Stimulated activated naive CD8-positive, alpha-beta T cell treated with anti-CD3 and anti-CD28 coated beads, Interleukin-15, amount 100 ng/mL, for 72 hours (primary cell): ENCODE measurements around the gene KDM2B.

Source experiments
- ATAC-seq: fragments of 150-1000 bp; cut with Tn5 transposase; 2 replicates; pipeline ENCODE4 v1.10.0; 2021; ENCODE audit warnings: mild to moderate bottlenecking, moderate library complexity
- DNase-seq, 2 donors: peaks; one replicate each; pipeline ENCODE4 v3.0.0; 2021 to 2022
- H3K27ac Mint-ChIP-seq, 2 donors: one replicate each; pipeline ENCODE4 v1.8.0; 2022; ENCODE audit warnings: mild to moderate bottlenecking in 2 of 2, mixed read lengths in 2 of 2, moderate library complexity in 2 of 2
- H3K27me3 Mint-ChIP-seq: one replicate; pipeline ENCODE4 v1.8.0; 2022; ENCODE audit warnings: mixed read lengths
- H3K4me1 Mint-ChIP-seq: one replicate; pipeline ENCODE4 v1.8.0; 2022; ENCODE audit warnings: mild to moderate bottlenecking, mixed read lengths
- H3K4me3 Mint-ChIP-seq, 2 donors: one replicate each; pipeline ENCODE4 v1.8.0; 2022; ENCODE audit warnings: mild to moderate bottlenecking in 2 of 2, mixed read lengths in 2 of 2, moderate library complexity in 1 of 2
- H3K9me3 Mint-ChIP-seq, 2 donors: one replicate each; pipeline ENCODE4 v1.8.0; 2022; ENCODE audit warnings: mixed read lengths in 2 of 2

The KDM2B gene

DNA sequence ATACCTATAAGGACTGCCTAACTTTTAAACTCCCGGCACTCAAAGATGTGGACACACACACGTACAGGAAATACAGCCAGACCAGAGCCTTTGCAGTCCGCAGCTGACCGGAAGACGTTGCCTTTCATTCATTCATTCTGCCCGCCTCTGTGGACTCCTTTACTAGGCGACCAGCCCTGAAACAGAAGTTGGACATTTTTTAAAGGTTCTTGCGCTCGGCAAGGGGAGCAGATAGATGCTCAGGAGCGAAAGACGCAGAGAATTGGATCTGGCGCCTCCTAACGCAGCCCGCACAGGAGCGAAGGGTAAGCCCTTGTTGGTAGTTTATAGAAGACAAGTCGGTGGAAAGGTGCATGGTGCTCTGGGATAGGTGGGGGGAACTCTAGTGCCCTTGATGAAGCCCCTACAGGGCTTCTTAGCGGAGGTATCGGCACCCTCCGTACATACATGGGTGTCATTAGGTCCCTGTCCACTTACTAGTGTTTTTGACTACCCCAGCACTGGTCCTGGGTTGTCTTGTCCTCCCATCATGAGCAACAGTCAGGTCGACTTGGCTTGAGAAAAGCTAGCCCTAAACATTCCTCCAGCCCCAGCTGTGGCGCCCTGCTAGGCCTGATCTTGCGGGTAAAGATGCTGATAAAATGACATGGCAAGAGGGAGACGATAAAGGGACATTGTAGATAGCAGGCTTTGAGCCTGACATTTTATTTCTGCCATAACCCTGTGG is at the start of gene KDM2B:
Gene KDM2B (minus strand): TSS at position 65 of the 727 bp plus-strand sequence. CDS start 112 bp downstream, outside the sequence.
- Mint-ChIP-seq H3K4me3 (peak within 1 kb of the TSS; percentile 95), H3K9me3 (no peaks in the 10 kb centered on the region), H3K27ac (peak within 1 kb of the TSS; percentile 99), H3K27me3 (no peaks in the 10 kb centered on the region), H3K4me1 (peaks cover 41% of the 10 kb centered on the region)
- peak; percentile 5 for ATAC-seq
- DNase-seq, result no peak

DNA sequence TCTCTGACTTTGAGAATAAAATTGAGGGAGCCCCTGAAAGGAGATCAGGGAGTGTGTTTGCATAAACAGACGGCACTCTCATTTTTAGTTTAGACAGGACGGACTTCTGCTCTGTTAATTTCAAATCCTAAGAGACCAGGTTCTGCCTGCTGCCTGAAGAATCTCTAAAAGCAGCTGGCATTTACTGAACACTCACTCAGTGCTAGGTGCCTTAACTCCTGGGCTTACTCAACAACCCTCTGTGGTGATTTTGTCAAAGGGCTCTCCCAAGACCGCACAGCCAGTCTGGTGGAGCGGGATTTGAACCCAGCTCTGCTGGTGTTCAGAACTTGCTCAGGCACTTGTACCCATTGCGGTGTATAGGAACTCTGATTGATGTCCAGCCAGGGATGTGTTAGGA is 47.7 kb upstream of the KDM2B start:
- DNase-seq (no peak), ATAC-seq (no peak)
- H3K9me3 Mint-ChIP-seq, result no peaks in the 10 kb centered on the region
- H3K4me1 Mint-ChIP-seq, result peaks cover 73% of the 10 kb centered on the region
- peak overlapping the region; percentile 96 to 97 for H3K4me3 Mint-ChIP-seq
- peak overlapping the region; percentile 95 to 98 for H3K27ac Mint-ChIP-seq
- H3K27me3 Mint-ChIP-seq, result no peaks in the 10 kb centered on the region

DNA sequence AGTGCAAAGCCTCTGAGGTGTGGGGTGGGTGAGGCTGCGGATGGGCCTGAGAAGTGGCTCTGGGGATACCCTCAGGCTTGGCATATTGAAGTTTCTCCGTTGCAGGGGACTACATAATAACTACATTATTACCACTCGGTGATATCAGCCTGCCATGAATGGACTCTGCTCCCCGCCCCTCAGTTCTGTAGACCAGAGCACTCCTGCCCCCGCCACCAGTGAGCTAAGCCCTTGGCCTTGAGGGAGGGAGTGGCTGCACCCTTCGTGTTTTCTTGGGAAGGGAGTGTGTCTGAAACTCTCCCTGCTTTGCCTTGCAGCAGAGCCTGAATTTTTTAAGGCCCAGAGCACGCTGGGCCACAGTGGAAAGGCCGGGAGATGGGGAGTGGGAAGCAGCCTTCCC is 47.2 kb upstream of the KDM2B start:
- Mint-ChIP-seq H3K27me3 (no peaks in the 10 kb centered on the region), H3K4me1 (peaks cover 68% of the 10 kb centered on the region), H3K27ac (peak overlapping the region; percentile 95 to 98), H3K9me3 (no peaks in the 10 kb centered on the region), H3K4me3 (peak overlapping the region; percentile 96 to 97)
- DNase-seq (no peak), ATAC-seq (no peak)

DNA sequence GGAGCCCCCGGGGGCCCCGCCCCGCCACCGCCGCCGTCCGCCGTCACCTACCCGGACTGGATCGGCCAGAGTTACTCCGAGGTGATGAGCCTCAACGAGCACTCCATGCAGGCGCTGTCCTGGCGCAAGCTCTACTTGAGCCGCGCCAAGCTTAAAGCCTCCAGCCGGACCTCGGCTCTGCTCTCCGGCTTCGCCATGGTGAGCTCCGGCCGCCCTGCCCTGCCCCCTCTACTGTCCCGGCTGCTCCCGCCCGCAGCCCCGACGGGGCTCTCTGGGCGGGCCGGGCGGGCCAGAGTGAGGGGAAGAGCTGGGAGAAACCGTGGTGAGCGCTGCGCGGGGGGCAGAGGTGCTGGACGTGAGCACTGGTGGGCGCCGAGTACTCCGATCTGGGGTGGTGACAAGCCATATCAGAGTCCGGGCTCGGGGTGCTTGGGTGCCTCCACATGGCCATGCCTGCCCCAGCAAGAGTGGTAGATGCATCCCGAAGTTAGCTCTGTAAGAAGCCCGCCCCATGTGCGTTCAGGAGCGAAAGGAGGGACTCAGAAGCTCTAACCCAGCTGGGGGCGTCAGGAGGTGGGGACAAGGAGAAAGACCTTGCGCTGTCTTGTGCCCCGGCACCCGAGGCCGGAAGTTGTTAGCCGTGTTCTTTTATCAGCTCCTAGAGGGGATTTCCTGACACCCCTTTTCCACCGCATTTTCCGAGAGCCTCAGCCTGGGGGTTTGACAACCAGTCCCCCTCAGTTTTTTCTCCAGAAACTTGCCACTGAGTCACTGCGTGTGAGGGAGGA is 46.2 kb upstream of the KDM2B start:
- peaks cover 59% of the 10 kb centered on the region for H3K4me1 Mint-ChIP-seq
- H3K4me3 Mint-ChIP-seq, result peak overlapping the region; percentile 96 to 97

DNA sequence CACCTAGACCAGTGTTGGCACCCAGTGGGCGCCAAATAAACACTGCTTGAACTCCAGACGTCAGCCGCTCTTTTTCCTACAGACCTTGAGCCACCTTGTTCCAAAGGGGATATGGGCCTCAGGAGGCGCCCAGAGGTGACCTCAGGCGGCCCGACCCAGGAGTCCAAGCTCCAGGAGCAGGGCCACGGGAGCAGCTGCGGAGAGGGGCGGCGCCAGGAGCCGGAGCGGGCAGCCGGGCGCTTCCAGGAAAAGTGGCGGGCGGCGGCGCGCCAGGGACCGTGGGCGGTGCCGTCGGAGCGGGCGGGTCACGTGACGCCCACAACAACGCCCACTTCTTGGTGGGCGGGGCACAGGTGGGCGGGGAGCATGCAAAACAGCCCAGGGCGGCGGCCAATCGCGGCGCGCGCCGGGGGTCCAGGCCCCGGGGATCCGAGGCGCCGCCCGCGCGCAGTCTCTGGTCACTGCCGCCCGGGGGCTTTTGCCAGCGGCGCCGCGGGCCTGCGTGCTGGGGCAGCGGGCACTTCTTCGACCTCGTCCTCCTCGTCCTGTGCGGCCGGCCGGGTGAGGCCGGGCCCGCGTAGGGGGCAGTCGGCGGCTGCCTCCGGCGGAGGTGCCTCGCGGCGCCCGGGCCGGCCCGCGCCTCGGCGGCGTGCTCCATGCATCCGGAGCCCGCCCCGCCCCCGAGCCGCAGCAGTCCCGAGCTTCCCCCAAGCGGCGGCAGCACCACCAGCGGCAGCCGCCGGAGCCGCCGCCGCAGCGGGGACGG is 45.4 kb upstream of the KDM2B start, which contains the start of gene ORAI1:
Gene ORAI1 (plus strand): TSS at position 444 of the 766 bp plus-strand sequence.
- Mint-ChIP-seq H3K27me3 (no peaks in the 10 kb centered on the region), H3K4me3 (peak within 1 kb of the TSS; percentile 96 to 97), H3K27ac (peak within 1 kb of the TSS; percentile 95 to 98), H3K9me3 (no peaks in the 10 kb centered on the region), H3K4me1 (peaks cover 51% of the 10 kb centered on the region)
- ATAC-seq (peak; percentile 75), DNase-seq (peak; percentile 96 to 97)

More for the DNA sequence above, 46.2 kb upstream of the KDM2B start:
- Mint-ChIP-seq H3K9me3 (no peaks in the 10 kb centered on the region), H3K27me3 (no peaks in the 10 kb centered on the region), H3K27ac (peak overlapping the region; percentile 95 to 98)
- DNase-seq (peak; percentile 88 to 93), ATAC-seq (peak; percentile 81)

DNA sequence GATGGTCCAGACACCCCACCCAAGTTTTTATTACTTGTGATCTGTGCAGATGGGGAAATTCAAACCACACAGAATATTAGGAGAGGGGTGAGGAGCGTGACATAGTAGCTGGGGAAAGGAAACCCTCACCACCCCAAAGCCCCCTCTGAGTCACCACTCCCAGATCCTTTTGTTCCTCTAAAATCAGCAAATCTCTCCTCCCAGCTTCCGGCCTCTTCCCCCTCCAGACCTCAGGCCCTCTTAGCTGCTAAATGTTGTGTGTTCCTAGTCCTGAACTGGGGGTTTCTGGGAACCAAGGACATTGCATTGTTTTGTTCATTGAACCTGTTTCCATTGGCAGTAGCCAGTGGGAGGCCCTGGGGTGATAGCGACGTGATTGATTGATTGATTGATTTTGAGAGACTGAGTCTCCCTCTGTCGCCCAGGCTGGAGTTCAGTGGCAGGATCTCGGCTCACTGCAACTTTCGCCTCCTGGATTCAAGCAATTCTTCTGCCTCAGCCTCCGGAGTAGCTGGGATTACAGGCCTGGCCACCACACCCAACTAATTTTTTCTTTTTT is 39.6 kb upstream of the KDM2B start:
- Mint-ChIP-seq H3K9me3 (no peaks in the 10 kb centered on the region), H3K27ac (peak overlapping the region in 1 of 2 donors; percentile 9), H3K27me3 (no peaks in the 10 kb centered on the region), H3K4me3 (no peak overlapping the region), H3K4me1 (peaks cover 12% of the 10 kb centered on the region)
- ATAC-seq (no peak), DNase-seq (no peak)

DNA sequence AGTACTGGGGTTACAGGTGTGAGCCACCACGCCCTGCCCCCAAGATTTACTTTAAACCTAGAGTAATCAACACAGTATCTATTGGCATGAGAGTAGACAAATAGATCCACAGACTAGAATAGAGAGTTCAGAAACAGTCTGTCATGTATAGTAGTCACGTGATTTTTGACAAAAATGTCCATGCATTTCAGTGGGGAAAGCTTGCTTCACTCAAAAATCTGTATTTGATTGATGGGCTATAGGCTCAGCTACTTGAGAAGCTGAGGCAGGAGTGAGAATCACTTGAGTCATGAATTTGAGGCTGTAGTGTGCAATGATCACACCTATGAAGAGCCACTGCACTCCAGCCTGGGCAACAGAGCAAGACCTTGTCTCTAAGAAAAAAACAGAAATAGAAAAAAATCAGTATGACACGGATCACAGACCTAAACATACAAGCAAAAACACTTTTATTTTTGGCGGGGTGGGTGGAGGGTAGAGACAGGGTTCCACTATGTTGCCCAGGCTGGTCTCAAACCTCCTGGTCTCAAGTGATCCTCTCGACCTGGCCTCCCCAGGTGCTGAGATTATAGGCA is 37.9 kb upstream of the KDM2B start:
- DNase-seq (no peak), ATAC-seq (no peak)
- no peaks in the 10 kb centered on the region for H3K27me3 Mint-ChIP-seq
- H3K4me3 Mint-ChIP-seq, result no peak overlapping the region
- H3K9me3 Mint-ChIP-seq, result no peaks in the 10 kb centered on the region
- H3K4me1 Mint-ChIP-seq, result peaks cover 6% of the 10 kb centered on the region
- H3K27ac Mint-ChIP-seq, result no peak overlapping the region

DNA sequence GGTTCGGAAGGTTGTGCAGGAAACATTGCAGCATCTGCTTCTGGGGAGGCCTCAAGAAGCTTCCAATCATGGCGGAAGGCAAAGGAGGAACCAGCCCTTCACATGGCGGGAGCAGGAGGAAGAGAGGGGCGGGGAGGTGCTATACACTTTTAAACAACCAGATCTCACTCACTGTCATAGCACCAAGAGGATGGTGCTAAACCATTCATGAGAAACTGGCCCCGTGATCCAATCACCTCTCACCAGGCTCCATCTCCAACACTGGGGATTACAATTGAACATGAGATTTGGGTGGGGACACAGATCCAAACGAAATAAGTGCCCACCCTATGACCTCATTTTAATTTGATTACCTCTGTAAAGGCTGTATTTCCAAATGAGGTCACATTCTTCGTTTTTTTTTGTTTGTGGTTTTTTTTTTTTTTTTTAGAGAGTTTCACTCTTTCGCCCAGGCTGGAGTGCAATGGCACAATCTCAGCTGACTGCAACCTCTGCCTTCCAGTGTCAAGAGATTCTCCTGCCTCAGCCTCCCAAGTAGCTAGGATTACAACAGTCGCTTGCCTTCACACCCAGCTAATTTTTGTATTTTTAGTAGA is 34.1 kb upstream of the KDM2B start:
- ATAC-seq, result no peak
- Mint-ChIP-seq H3K27me3 (no peaks in the 10 kb centered on the region), H3K9me3 (no peaks in the 10 kb centered on the region), H3K4me1 (peaks cover 13% of the 10 kb centered on the region), H3K4me3 (no peak overlapping the region), H3K27ac (no peak overlapping the region)
- no peak for DNase-seq

DNA sequence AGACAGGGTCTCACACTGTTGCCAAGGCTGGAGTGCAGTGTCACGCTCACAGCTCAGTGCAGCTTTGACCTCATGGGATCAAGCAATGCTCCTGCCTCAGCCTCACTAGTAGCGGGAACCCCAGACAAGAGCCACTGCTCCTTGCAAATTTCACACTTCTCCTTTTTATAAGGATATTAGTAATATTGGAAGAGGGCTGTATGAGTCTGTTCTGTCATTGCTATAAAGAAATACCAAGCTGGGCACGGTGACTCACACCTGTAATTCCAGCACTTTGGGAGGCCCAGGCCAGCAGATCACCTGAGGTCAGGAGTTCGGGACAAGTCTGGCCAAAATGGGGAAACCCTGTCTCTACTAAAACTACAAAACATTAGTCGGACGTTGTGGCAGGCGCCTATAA is 32.6 kb upstream of the KDM2B start:
- DNase-seq, result no peak
- Mint-ChIP-seq H3K9me3 (no peaks in the 10 kb centered on the region), H3K4me3 (no peak overlapping the region), H3K27ac (peak overlapping the region in 1 of 2 donors; percentile 27), H3K27me3 (no peaks in the 10 kb centered on the region), H3K4me1 (peaks cover 13% of the 10 kb centered on the region)
- ATAC-seq, result no peak

DNA sequence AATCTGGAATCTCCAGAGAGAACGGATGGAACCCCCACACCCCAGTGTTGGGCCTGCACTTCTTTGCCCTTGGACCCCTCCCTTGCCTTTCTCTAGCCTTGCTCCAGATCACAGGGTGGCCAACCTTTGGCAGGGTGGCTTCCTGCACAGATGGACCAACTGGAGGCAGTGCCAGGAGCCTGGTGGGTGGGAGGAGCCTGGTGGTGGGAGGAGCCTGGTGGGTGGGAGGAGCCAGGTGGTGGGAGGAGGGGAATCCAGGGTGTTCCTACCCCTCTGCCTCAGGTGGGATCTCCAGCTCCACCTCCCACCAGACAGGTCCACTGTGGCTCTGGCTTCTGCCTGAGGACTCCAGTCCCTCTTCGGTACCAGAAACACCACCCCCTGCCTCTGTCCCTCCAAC is 30.5 kb upstream of the KDM2B start:
- Mint-ChIP-seq H3K27me3 (no peaks in the 10 kb centered on the region), H3K4me1 (peaks cover 13% of the 10 kb centered on the region), H3K27ac (no peak overlapping the region), H3K9me3 (no peaks in the 10 kb centered on the region), H3K4me3 (no peak overlapping the region)
- ATAC-seq, result no peak
- DNase-seq, result no peak

DNA sequence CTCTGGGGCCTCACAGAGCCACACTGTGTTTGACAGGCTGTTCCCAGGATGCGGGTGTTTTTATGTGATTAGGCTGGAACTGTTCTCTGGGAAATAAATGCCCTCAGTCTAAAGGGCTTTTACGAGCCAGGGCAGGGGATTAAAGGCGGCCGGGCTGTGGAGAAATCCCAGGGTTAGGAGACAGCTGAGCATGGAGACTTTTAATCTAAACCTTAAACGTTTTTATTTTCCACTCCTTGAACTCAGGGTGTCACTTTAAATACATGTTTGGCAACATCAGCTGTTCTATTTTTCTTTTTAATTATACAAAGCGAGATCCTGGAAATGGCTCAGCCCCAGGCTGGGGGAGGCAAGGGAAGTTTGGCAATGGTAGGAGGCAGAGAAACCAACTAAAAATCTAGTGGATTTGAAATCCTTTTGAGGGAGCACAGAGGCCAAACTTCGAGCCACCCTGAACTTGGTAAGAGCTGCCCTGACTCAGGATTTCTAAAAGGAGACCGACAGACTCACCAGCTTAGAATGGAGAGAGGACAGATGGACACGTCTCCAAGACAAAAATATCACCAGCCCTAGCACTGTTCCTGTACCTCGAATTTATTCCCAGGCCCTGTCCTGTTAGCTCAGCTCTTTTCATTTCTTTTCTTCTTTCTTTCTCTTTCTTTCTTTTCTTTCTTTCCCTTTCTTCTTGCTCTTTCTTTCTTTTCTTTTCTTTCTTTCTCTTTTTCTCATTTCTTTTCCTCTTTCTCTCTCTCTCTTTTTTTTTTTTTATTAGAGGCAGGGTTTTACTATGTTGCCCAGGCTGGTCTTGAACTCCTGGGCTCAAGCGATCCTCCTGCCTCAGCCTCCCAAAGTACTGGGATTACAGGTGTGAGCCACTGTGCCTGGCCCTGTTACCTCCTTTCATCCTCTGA is 29.7 kb upstream of the KDM2B start:
- peaks cover 12% of the 10 kb centered on the region for H3K4me1 Mint-ChIP-seq
- ATAC-seq (no peak), DNase-seq (no peak)
- no peaks in the 10 kb centered on the region for H3K9me3 Mint-ChIP-seq
- H3K27me3 Mint-ChIP-seq, result no peaks in the 10 kb centered on the region
- no peak overlapping the region for H3K4me3 Mint-ChIP-seq
- peak overlapping the region; percentile 51 to 63 for H3K27ac Mint-ChIP-seq

DNA sequence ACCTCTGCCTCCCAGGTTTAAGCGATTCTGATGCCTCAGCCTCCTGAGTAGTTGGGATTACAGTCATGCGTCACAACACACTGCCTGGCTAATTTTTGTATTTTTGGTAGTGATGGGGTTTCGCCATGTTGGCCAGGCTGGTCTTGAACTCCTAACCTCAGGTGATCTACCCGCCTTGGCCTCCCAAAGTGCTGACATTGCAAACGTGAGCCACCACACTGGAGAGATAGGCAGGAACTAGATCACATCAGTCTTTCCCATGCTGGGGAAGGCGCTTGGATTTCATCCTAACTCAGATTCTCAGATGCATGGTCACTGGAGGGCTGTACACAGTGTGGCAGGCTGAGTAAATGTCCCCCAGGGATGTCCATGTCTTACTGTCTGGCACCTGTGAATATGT is 27.5 kb upstream of the KDM2B start:
- no peaks in the 10 kb centered on the region for H3K27me3 Mint-ChIP-seq
- no peaks in the 10 kb centered on the region for H3K9me3 Mint-ChIP-seq
- no peak overlapping the region for H3K4me3 Mint-ChIP-seq
- no peak for ATAC-seq
- no peak for DNase-seq
- peaks cover 8% of the 10 kb centered on the region for H3K4me1 Mint-ChIP-seq
- no peak overlapping the region for H3K27ac Mint-ChIP-seq

DNA sequence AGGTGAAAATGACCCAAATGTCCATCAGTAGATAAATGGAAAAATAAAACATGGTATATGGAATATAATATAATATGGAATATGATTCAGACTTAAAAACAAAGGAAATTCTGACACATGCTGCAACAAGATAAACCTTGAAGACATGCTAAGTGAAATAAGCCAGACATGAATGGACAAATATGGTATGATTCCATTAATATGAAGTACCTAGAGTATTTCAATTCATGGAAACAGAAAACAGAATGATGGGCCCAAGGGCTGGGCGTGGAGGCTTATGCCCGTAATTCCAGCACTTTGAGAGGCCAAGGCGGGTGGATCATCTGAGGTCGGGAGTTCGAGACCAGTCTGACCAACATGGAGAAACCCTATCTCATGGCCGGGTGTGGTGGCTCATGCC is 22.8 kb upstream of the KDM2B start:
- Mint-ChIP-seq H3K9me3 (no peaks in the 10 kb centered on the region), H3K4me1 (no peaks in the 10 kb centered on the region), H3K27me3 (no peaks in the 10 kb centered on the region), H3K27ac (no peak overlapping the region), H3K4me3 (no peak overlapping the region)
- ATAC-seq (no peak), DNase-seq (no peak)

DNA sequence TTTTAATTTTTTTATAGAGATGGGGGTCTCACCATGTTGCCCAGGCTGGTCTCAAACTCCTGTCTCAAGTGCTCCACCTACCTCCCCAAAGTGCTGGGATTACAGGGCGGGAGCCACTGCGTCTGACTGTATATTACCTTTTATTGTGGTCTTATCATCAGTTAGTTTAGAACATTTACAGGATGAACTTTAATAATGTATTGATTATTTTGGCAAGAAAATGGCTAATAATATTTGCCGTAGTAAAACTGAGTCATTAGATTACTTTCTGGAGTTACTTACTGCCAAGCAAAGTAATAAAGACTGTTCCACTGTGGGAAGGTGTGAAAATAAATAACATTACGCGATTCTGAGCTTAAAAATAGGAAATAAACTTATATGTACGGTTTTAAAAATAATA is 21.9 kb upstream of the KDM2B start:
- Mint-ChIP-seq H3K4me1 (no peaks in the 10 kb centered on the region), H3K9me3 (no peaks in the 10 kb centered on the region), H3K4me3 (no peak overlapping the region), H3K27me3 (no peaks in the 10 kb centered on the region), H3K27ac (no peak overlapping the region)
- DNase-seq, result no peak
- ATAC-seq, result no peak
